K562 (cell line): ENCODE data around the gene DKKL1. TPM values are rescaled to one million over a fixed set of nuclear protein-coding genes. Genes with fewer than 3 reads are reported as not detected.

ENCODE experiments used
- BRD4 ChIP-seq: fragments of 200-600 bp; sonication (generic); IDR thresholded peaks from 2 replicates; pipeline ENCODE4 v1.6.1; 2017; ENCODE audit warnings: inconsistent platforms
- JUND ChIP-seq, 2 experiments: IDR thresholded peaks; 2 replicates in 1 of 2; 3 replicates in 1 of 2; pipeline ENCODE4 v1.6.1; 2011; ENCODE audit warnings: borderline replicate concordance in 2 of 2, low read depth in 2 of 2, low read length in 2 of 2, improper control_type of control experiment in 1 of 2, missing biosample characterization in 1 of 2, missing genetic modification characterization in 1 of 2, missing genetic modification reagents in 1 of 2
- ZNF212 ChIP-seq: fragments of 450-650 bp; formaldehyde crosslinking; IDR thresholded peaks from 2 replicates; pipeline ENCODE4 v1.4.0; 2020; ENCODE audit warnings: mild to moderate bottlenecking
- polyA plus RNA-seq, 8 experiments: library from polyadenylated mRNA; depleted of rRNA in 4 of 8; stranded (reverse) in 5 of 8; unstranded in 3 of 8; fragments of >200 nt; fragmentation: Nextera tagmentation in 2 of 8; fragmentation: Illumina TruSeq in 1 of 8; extraction: Ambion mirVana in 2 of 8; extraction: Trizol in 1 of 8; gene quantifications; 2 replicates each; pipeline versions ENCODE4 v1.2.1 to v1.2.3, GENCODE V29; 2011 to 2014; ENCODE audit warnings: inconsistent platforms in 1 of 8, missing spikeins in 1 of 8
- total RNA-seq, 7 experiments: library from RNA; depleted of rRNA in 6 of 7; stranded (reverse); fragments of >200 nt in 6 of 7; fragmentation: Illumina TruSeq in 2 of 7; extraction: Trizol in 2 of 7; gene quantifications; 2 replicates each; pipeline versions ENCODE4 v1.2.1 to v1.2.3, GENCODE V29; 2011 to 2021; ENCODE audit warnings: low replicate concordance in 1 of 7
- TF ChIP-seq, protein P1 (sequence below): fragments of 450-650 bp; IDR thresholded peaks from 2 replicates; pipeline ENCODE4 v1.6.1; 2016
- TF ChIP-seq, protein P2 (sequence below): fragments of 250-450 bp; sonication (Bioruptor Pico); IDR thresholded peaks from 2 replicates; pipeline ENCODE4 v1.8.0; 2021; ENCODE audit warnings: moderate library complexity, mild to moderate bottlenecking, inconsistent platforms
- TF ChIP-seq, protein P3 (sequence below): fragments of 450-650 bp; formaldehyde crosslinking; IDR thresholded peaks from 2 replicates; pipeline ENCODE4 v1.4.0; 2022; ENCODE audit warnings: missing genetic modification characterization

DKKL1 gene
- total and polyA plus RNA-seq, 9 of the 15 experiments (the other 6 are each of a cell fraction or from before 2014, with no cell fraction given) = 0.15 to 1.7 (median 0.52) TPM

DNA sequence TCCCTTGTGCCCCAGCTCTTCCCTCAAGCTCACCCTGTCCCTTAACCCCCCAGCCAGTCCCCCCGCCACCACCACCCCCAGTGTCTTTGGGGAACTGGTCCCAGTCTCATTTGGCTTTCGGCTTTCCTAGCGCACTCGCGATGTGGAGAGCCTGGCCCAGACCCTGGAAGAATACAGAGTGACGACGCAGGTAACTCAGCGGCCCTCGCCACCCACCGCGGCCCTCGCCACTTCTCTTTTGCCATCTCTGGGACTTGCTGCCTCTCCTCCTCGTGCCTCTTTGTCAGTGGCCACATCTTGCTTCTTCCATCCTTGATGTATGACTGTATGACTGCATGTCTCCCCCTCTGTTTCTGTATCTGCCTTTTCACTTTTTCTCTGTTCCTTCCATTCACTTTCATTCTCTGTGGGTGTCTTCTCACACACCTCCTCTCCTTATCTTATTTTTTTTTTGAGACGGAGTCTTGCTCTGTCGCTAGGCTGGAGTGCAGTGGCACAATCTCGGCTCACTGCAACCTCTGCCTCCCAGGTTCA is 43.9 kb downstream of the DKKL1 start (continued):
- TF ChIP-seq, protein P1, sequence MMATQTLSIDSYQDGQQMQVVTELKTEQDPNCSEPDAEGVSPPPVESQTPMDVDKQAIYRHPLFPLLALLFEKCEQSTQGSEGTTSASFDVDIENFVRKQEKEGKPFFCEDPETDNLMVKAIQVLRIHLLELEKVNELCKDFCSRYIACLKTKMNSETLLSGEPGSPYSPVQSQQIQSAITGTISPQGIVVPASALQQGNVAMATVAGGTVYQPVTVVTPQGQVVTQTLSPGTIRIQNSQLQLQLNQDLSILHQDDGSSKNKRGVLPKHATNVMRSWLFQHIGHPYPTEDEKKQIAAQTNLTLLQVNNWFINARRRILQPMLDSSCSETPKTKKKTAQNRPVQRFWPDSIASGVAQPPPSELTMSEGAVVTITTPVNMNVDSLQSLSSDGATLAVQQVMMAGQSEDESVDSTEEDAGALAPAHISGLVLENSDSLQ = no peak
- no peak for TF ChIP-seq BRD4
- no peak for TF ChIP-seq ZNF212
- TF ChIP-seq, protein P2, sequence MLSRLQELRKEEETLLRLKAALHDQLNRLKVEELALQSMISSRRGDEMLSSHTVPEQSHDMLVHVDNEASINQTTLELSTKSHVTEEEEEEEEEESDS (CRISPR knock-in tag) = no peak
- TF ChIP-seq, protein P3, sequence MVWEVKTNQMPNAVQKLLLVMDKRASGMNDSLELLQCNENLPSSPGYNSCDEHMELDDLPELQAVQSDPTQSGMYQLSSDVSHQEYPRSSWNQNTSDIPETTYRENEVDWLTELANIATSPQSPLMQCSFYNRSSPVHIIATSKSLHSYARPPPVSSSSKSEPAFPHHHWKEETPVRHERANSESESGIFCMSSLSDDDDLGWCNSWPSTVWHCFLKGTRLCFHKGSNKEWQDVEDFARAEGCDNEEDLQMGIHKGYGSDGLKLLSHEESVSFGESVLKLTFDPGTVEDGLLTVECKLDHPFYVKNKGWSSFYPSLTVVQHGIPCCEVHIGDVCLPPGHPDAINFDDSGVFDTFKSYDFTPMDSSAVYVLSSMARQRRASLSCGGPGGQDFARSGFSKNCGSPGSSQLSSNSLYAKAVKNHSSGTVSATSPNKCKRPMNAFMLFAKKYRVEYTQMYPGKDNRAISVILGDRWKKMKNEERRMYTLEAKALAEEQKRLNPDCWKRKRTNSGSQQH (CRISPR knock-in tag) = no peak; the same call in 1 of the 2 replicates
- no peak for TF ChIP-seq JUND (IDR thresholded peaks at IDR 0.05; ENCODE audit: borderline replicate concordance, low read depth, low read length)
- TF ChIP-seq JUND (tag; IDR thresholded peaks at IDR 0.05; ENCODE audit: borderline replicate concordance, low read depth, low read length) = no peak
- TF ChIP-seq, all 486 proteins: peak for 0
